Spleen (tissue), 7 donors: ENCODE data around the gene DCTN3.

Experiments
- POLR2A ChIP-seq, 3 donors: fragments of 450-650 bp; IDR thresholded peaks; one replicate each; pipeline ENCODE4 v1.5.1; 2017; ENCODE audit warnings: antibody characterized with exemption in 3 of 3, mild to moderate bottlenecking in 1 of 3
- POLR2AphosphoS5 ChIP-seq, 3 donors: sonication (generic); formaldehyde crosslinking; IDR thresholded peaks; one replicate each; pipeline ENCODE4 v1.5.1; 2017; ENCODE audit warnings: antibody characterized with exemption in 3 of 3
- TF ChIP-seq, protein P1 (sequence below), 11 experiments: fragments of 200-600 bp in 7 of 11; fragments of 450-650 bp in 4 of 11; sonication (generic) in 4 of 11; IDR thresholded peaks in 8 of 11; conservative IDR thresholded peaks in 3 of 11; 1 replicate in 7 of 11; 2 replicates in 4 of 11; pipeline versions ENCODE4 v1.4.0 to v1.8.0; 2016 to 2021; ENCODE audit warnings: antibody characterized with exemption in 11 of 11, inconsistent platforms in 4 of 11, mild to moderate bottlenecking in 1 of 11
- donor health status: DM: no; HTN: no; CAD: no; lungs with moderate emphysema.
- donor health status: DM: no; HTN: no; CAD: no.
- donor health status: DM: no; HTN: no; CAD: no.

DNA sequence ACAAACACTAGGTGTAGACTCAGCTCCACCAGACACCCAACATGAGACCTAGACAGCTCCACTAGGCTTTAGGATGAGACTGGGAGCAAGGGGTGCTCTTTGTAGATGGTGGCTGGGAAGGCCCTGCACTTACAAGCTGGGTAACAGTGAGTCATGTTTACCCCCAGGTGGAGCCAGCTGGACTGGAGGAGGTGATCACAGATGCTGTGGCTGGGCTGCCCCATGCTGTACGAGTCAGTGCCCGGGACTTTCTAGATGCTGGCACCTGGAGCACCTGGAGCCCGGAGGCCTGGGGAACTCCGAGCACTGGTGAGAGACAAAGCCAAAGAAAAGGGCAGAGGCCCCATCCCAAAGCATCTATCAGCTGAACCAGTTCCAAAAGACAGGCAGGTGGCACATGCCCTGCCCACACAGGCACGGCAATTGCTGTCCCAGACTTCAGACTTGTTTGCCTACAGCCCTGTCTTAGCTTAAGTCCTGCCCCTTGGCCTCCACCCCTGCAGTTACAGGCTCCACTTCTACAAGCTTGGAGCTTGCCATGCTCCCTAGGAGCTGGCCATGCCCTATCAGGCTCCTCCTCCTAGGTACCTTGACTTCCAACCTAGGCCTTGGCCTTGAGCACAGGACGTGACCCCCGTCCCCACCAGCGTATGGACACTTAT lies 39.4 kb upstream of the DCTN3 start:
- TF ChIP-seq POLR2A (IDR thresholded peaks at IDR 0.05) = no peak
- TF ChIP-seq, protein P1, sequence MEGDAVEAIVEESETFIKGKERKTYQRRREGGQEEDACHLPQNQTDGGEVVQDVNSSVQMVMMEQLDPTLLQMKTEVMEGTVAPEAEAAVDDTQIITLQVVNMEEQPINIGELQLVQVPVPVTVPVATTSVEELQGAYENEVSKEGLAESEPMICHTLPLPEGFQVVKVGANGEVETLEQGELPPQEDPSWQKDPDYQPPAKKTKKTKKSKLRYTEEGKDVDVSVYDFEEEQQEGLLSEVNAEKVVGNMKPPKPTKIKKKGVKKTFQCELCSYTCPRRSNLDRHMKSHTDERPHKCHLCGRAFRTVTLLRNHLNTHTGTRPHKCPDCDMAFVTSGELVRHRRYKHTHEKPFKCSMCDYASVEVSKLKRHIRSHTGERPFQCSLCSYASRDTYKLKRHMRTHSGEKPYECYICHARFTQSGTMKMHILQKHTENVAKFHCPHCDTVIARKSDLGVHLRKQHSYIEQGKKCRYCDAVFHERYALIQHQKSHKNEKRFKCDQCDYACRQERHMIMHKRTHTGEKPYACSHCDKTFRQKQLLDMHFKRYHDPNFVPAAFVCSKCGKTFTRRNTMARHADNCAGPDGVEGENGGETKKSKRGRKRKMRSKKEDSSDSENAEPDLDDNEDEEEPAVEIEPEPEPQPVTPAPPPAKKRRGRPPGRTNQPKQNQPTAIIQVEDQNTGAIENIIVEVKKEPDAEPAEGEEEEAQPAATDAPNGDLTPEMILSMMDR (IDR thresholded peaks at IDR 0.05 in 8 of 11, conservative IDR thresholded peaks at IDR 0.05 in 3 of 11) = no peak
- TF ChIP-seq POLR2AphosphoS5 (IDR thresholded peaks at IDR 0.05) = no peak
